GM18498 (cell line): ENCODE data around the gene OGFR.

Experiments used
- ATAC-seq: cut with Tn5 transposase; IDR thresholded peaks from one replicate; pipeline ENCODE4 v1.9.1; 2021; ENCODE audit warnings: mild to moderate bottlenecking, moderate library complexity; ENCODE audit not compliant: unreplicated experiment

Gene OGFR

DNA sequence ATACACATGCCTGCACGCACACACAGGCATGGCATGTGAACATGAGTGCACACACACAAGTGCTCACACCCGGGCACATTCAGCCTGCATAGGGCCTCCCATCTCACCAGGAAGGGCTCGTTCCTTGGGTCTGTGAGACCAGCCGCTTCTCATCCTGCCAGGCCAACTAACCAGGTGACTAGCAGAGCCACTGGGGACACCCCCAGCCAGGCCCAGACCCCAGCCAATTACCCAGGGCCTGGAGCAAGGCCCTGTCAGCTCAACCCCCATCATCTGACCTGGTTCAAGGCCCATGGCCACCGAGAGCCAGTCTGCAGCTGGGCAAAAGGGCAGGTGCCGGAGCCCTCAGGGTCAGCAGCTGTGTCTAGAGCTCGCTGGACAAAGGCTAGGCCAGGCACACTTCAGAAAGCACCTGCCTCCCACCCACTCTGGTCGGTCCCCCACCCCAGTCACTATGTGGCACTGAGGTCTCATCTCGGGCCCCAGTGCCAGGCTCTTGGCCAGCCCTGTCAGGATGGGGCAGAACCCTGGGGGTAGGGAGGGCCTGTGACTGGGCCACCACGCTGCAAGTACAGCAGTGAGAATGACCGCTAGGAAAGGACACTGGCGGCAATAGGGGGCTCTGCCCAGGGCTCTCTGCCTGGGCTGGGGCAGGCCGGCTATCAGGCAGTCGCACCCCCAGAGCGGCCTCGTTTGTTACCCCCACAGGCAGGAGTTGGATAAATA lies 35.1 kb upstream of the OGFR start:
- no peak for ATAC-seq

DNA sequence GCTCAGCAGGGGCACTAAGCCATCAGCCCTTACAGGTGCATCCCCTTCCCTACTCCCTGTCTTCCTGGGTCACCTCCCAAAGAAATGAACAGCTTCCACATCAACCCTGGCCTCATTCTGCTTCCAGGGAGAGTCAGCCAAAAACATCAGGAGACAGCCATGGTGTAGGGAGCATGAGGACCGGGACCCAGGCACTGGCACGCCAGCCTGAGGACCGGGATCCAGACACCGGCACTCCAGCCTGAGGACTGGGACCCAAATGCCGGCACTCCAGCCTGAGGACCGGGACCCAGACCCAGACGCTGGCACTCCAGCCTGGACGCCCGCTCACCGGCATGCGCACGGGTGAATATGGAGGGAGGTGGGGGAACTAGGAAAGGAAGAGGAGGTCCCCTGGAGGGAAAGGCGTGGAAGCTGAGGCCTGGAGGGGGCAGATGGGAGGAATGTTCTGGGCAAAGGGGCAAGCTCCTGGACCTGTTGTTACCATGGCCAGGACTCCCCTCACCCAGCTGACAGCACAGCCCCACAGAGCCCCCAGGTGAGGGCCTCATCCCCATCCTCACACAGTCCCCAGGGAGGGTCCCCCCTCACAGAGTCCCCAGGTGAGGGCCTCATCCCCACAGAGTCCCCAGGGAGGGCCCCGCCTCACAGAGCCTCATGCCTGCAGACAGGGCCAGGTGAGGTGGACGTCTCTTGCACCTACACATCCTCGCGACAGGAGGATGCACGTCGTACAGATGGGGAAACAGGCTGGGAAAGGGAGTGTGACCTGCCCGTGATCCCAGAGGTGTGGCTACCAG lies 34.3 kb upstream of the OGFR start:
- no peak for ATAC-seq

DNA sequence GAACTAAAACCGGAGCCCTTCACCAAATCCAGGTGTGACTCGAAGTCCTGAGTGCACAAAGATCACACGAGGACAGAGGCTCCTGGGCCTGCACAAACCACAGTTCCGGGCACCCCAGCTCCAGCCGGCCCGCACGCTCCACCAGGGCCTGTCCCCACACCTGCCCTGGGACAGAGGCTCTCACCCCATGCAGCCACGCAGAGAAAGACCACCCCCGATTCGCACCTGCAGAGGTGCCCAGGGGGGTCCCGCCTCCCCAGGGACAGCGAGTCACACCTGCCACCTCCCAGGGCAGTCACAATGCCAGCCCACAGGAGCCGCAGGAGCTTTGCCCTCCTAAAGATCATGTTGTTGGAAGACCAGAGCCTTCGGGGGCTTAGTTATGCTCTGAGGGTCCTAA lies 33.7 kb upstream of the OGFR start:
- no peak for ATAC-seq

DNA sequence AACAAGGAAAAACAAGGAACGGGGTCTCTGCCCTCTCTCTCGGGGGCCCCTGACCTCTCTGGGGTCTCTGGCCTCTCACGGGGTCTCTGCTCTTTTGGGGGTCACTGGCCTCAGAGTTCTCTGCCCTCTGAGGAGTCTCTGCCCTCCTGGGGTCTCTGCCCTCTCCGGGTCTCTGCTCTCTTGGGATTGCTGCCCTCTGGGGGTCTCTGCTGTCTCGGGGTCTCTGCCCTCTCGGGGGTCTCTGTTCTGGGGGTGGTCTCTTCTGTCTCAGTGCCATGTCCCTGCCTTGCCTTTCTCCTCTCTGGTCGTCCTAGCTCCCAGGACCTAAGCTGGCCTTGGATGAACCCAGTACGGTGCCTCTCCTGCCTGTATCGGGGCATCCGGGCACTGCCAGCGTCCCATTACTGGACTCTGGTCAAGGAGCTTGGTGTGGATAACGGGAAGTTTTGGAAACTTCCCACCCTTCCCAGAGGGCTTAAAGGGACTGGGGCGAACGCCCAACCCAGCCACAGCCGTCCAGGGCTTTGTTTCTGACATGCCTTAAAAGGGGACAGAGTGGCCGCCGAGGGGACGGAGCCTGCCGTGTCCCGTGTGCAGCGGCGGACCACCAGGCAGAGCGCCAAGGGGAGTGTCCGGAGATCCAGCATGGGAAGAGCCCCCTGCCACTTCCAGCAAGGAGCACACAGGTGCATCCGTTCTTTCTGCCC lies 33.1 kb upstream of the OGFR start:
- ATAC-seq = no peak

DNA sequence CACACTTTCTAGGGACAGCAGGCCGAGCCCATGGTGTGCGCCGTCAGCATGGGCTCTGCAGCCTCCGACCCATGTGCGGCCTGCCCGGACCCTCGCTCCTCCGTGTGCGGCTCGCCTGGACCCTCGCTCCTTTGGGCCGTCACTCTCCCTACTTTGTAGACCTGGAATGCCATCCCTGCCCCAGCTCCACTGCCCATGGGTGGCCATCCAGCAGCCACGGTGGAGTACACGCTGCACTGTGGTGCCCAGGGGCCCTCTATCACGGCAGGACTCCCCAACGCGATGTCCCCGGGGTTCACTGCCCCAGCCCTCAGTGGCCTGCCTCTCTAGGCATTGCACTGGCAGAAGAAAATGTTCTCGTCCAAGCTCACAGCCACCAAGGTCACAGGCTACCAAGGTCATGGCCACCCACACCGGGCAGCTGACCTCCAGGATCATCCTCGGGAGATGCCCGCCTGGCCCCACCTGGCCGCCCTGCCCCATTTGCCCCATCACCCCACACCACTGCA lies 32.5 kb upstream of the OGFR start:
- ATAC-seq = no peak

DNA sequence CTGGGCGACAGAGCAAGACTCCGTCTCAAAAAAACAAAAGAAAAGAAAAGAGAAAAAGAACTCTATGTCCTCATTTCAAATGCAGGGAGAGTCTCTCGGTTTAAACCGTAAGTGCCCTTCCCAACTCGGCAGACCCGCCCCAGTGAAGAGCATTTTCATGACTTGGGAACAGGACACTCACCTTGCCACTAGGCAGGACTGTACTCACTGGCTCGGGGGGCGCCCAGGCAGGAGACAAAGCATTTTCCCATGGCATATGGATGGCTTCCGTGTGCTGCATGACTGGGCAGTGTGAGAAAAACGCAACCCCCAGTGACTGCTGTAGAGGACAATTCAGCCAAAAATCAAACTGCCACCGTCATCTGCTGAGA lies 32.0 kb upstream of the OGFR start:
- ATAC-seq = no peak

DNA sequence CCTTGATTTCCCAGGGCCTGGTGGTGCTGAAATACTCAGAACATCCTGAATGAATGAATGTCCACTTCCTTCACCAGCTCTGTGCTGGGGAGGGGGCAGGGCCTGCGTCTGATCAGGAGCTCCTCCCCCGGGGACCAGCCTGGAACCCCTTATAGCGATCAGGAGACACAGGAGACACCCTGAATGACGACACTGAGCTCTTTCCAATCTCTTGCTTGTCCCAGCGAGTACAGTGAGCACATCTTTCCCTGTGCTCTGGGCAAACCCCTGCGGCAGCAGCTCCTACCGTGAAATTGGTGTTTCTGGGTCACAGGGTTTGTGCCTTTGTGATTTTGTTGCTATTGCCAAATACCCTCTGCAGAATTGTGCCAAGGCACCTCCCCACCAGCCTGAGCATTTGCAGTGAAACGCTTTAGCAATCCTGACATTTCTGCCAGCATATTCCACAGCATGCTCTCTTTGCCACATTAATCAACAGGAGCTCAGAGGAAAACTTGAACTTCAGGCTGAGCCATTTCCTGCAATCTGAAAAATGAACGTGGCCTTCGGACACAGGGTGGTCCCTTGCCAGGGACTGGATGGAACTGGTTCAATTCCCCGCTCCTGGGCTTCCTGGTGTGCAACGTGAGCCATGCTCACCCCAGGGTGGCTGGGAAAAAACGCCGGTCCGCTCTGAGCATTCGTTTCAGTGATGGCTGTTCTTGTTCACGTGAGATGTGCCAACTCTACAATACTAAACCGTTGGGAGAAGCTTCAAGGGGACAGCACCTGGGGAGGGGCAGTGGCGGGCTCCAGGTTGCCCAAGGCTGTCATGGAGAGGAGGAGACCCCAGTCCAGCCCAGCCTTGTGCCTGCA lies 31.4 kb upstream of the OGFR start:
- no peak for ATAC-seq

DNA sequence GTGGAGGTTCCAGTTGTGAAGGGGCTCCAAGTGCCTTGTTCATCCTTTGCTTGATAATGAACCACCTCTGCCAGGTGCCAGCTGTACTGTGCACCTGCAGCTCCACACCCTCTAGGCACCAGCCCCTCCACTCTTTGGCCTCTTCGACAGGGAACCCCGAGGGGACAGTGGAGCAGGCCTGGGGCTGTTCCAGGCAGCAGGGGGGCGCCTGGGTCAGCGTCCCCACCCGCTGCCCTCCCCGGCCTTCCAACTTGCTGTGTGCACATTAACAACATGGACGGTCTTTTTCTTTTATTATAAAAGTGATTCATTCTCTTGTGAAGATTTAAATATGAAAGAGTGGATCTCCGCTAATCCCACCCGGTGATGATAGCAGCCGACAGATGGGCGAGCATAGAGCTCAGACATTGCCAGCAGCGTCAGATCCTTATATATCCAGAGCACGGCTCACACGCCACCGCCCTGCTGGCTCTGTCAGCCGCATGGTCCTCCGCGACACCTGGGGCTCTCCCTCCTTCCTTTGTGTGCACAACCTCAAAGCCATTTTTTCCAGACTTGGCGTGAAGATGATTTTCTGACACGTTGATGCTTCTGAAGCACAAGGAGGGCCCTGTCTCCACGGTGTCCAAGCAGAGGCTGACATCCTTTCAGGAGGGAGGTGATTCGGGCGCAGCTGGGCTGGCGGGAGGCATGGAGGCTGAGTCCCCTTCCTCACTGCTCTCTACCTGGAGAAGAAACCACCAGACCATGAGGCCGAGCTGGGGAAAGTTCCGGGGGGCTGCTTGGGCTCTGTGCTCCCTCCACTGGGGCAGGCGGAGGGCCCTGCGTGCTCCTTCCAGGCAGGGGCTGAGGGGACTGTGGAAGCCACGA lies 30.6 kb upstream of the OGFR start:
- no peak for ATAC-seq

DNA sequence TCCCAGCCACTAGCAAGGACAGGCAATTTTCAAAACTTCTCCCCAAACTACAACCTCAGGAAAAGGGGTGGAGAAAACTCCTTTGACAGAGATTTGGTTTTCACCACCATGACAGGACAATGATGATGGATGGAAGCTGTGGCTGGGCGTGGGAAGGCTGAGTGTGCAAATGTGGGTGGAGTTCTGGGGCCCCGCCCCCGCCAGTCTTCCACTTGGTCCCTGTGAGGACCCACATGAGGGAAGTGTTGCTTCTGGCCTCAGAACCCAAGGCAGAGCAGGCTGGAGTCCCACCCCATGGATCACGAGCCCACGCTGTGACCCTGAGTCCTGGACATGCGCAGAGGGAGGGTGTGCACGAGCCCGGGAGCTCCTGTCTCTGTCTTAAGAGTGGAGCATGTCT lies 29.9 kb upstream of the OGFR start:
- ATAC-seq = no peak

DNA sequence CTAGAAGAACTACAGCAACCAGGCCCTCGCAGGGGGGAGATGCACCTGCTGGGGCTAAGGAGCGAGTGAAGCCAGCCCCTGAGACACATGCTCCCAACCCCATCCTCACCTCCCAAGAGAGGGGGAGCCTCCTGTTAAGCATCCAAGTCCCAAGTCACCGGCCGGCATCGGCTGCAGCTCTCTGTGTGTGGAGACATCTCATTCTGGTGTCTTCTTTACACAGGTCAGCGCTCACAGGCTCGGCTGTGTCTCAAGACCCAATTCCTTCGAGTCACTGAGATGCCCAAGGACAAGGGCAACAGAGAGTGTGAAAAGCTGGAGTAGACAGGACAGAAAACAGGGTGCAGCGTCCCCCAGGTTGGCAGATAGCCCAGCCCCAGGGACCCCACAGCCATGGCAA lies 29.4 kb upstream of the OGFR start:
- ATAC-seq = no peak

DNA sequence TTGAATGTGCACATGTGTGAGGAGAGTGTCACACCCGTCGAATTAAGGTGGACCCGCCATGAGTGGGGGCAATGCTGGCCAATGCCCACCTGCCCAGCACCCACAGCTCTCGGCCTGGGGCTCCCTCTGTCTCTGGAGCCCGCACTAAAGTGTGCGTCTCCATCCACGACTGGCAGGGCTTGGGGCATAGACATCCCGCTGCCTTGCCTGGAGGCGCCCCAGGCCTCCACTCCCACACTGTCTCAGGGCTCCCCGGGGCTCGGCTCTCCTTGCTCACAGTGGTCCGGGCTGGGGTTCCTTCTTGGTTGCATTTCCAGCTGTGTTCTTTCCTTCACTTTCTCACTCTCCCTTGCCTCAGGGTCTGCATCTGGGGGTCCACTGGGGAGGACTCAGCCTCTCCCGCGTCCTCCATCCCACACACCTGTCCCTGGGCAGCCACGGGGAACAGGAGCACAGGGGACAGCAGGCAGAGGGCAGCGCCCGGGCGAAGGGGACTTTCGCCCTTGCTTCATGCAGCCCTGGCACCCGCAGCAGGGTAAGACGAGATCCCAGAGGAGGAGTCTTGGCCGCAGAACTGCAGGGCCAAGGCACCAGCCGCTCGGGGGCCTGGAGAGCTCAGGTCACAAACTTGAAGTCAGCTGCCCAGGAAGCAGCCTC lies 28.5 kb upstream of the OGFR start:
- ATAC-seq = no peak

DNA sequence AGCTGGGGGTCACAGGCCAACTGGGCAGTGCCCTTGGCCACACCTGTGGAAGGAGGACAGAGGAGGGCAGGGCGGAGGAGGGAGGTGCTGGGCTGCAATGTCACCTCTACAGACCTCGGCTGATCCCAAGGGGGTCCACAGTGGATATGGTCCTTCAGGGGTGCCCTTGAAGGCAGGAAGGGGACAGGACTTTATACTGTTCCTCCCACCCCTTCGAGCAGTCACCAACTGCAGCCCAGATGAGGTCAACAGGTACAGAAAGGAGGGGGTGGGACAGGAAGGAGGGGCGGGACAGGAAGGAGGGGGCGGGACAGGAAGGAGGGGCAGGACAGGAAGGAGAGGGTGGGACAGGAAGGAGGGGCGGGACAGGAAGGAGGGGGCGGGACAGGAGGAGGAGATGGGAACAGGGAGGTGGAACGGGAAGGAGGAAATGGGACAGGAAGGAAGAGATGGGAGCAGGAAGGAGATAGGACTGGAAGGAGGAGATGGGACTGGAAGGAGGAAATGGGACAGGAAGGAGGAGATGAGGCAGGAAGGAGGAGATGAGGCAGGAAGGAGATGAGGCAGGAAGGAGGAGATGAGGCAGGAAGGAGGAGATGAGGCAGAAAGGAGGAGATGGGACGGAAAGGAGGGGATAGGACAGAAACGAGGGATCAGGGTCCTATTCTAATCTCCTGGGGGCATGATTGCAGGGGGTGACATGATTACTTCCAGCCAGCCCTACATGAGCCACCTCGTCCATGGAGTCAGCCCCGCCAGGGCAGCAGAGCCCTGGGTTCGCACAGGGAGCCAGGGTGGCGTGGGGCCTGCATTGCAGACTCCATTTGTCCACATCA lies 27.7 kb upstream of the OGFR start:
- ATAC-seq = no peak

DNA sequence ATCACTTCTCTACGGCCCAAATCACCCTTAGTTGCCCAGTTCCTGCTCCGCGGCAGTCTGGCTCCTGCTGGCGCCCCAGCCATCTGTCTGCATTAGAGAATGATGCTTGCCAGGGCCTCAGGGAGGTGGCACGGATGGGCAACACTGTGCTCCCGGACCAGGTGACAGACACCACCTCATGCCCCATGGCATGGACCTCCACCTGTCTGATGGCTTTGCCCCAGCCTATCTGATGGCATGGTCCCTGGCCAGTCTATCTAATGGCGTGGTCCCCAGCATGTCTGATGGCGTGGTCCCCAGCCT lies 27.2 kb upstream of the OGFR start:
- ATAC-seq = no peak

DNA sequence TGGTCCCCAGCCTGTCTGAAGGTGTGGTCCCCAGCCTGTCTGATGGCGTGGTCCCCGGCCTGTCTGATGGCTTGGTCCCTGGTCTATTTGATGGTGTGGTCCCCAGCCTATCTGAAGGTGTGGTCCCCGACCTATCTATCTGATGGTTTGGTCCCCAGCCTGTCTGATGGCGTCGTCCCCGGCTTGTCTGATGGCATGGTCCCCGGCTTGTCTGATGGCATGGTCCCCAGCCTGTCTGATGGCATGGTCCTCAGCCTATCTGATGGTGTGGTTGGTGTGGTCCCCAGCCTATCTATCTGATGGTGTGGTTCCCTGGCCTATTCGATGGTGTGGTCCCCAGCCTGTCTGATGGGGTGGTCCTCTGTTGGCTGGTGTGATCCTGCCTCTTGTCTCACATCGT lies 26.6 kb upstream of the OGFR start:
- ATAC-seq = no peak

DNA sequence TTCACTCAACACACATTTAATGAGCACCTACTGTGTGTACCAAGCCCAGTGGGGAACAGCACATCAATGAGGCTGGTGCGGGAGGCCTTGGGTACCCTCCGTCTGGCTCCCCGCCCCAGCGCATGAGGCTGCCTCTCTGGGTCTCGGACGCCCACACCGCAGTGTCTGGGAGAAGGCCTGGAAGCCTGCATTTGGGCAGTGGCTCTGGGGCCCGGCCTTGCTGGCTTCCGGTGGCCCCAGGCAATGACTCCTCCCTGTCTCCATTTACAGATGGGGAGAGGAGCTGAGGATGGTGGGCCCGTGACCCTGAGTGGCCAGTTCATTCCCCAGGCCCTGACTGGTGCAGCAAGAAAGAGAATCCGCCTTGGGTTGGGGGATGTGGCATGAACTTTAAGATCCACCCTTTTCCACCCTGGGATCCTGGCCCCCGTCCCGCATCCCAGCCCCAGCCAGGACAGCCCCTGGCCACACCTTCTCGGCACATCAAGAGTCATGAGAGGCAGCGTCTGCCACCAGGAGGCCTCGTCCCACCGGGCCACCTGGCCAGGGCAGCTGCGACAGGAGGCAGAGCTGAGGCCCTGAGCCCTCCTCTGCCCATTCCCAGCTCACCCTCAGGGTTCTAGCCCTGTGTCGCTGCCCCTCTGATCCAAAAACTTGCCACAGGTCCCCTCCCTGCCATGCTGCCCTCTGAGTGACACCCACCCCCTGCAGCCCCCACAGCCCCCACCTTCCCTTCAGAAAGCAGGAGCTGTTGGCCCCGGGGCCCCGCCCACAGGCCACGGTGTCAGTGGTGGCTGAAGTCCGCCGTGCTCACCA lies 25.8 kb upstream of the OGFR start:
- no peak for ATAC-seq

DNA sequence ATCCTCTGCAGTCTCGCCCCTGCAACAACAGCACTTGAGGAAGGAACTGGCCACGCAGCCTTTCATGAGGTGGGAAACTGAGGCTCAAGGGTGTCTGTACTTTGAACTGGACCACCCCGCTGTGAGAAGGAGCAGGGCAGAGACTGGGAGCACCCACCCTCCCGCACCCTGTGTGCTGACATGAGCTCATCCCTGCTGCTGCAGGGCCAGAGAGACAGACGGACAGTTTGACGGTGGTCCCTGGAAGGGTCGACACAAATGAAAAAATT lies 25.3 kb upstream of the OGFR start:
- ATAC-seq = no peak

DNA sequence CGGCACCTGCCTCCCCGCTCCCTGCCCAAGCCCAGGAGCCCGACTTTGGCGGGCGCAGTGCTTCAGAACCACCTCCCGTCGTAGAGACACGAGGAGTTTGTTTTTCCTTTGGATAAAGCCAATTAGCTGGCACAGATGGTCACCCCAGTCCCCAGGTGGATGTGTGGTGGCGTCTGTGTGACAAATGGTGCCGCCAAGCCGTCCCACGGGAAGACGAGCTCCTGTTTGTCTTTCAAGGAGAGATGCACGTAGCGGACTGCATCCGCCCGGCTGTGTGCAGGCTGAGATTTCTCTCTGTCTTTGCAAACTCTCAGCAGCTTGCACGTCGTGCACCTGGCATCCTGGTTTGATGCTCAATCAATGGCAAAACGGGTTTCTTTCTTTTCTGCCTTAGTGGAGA lies 24.4 kb upstream of the OGFR start:
- no peak for ATAC-seq

DNA sequence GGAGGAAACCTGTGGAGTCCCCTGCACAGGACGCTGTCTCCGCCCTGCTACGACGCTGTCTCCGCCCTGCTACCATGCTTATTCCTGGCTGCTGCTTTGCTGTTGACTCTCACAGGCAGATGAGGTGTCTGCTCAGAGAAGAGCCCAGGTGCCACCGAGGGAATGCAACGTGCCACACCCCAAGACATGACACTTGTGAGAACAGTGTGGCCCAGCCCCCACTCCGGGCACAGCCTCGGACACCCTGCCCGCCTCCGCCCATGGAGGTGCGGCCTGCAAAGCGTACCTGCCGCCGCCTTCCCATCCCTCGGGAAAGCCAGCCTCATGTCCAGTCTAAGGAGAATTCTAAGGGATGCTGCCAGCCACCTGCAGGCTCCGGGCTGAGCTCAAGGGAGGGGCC lies 23.9 kb upstream of the OGFR start:
- no peak for ATAC-seq
